ENCODE measurements around the gene CYBC1. TPM values are rescaled to one million over a fixed set of nuclear protein-coding genes. Genes with fewer than 3 reads are reported as not detected.

Gene CYBC1
- total RNA-seq, 1 experiment from 2014 or later: 174 TPM

- BruUV-seq (replicated peaks): no TSS peak
- H3K36me3 ChIP-seq (ENCODE audit: control insufficient read depth, insufficient read depth, low read length): no peaks in the 10 kb centered on the region; the same call in 1 of the 2 replicates
- peak overlapping the region; percentile 78 for H3K27ac ChIP-seq (ENCODE audit: low read length)
- ATAC-seq (no peak), DNase-seq (ENCODE audit: low read depth, low spot score) (no peak)
- TF ChIP-seq POLR2AphosphoS5 (IDR thresholded peaks at IDR 0.05; ENCODE audit: low read depth, low read length) (no peak), CTCF (IDR thresholded peaks at IDR 0.05) (no peak), REST (IDR thresholded peaks at IDR 0.05; ENCODE audit: insufficient read depth in 1 of 2, low read depth in 2 of 2, low read length in 1 of 2) (no peak), TCF7L2 (IDR thresholded peaks at IDR 0.05; ENCODE audit: low read depth, low read length) (no peak), SIN3A (IDR thresholded peaks at IDR 0.05; ENCODE audit: borderline replicate concordance, insufficient read depth, low read depth, low read length) (no peak)
- peak overlapping the region; percentile 79 to 98 for H3K4me3 ChIP-seq (ENCODE audit: low read depth in 2 of 2, low read length in 2 of 2)
- ChIA-PET CTCF (no interaction called here), POLR2A (no interaction called here)
- H3K9me3 ChIP-seq (ENCODE audit: control insufficient read depth, insufficient read depth, low read depth, low read length): no peaks in the 10 kb centered on the region
- intact Hi-C loops (cut with micrococcal nuclease; ENCODE audit: unreplicated experiment) (no loop called here), in situ Hi-C loops (cut with HindIII; ENCODE audit: low pct_unique_long_range_greater_than_20kb, low sequenced_read_pairs) (no loop called here)
- H3K4me1 ChIP-seq (ENCODE audit: control insufficient read depth, insufficient read depth, low read length): peaks cover 21% of the 10 kb centered on the region
- H3K27me3 ChIP-seq (ENCODE audit: control insufficient read depth, insufficient read depth, low read length): no peaks in the 10 kb centered on the region
These were observed 1.2 kb downstream of the CYBC1 start for GRCh38 chr17:82449131-82449882.

GRCh38 chr17:82447876-82448275 is 2.7 kb downstream of the CYBC1 start:
- Histone ChIP-seq H3K36me3 (ENCODE audit: control insufficient read depth, insufficient read depth, low read length) (no peaks in the 10 kb centered on the region; the same call in 1 of the 2 replicates), H3K4me1 (ENCODE audit: control insufficient read depth, insufficient read depth, low read length) (peaks cover 21% of the 10 kb centered on the region), H3K9me3 (ENCODE audit: control insufficient read depth, insufficient read depth, low read depth, low read length) (no peaks in the 10 kb centered on the region), H3K27ac (ENCODE audit: low read length) (no peak overlapping the region), H3K4me3 (ENCODE audit: low read depth in 2 of 2, low read length in 2 of 2) (no peak overlapping the region), H3K27me3 (ENCODE audit: control insufficient read depth, insufficient read depth, low read length) (no peaks in the 10 kb centered on the region)
- ATAC-seq (no peak), DNase-seq (ENCODE audit: low read depth, low spot score) (no peak)
- intact Hi-C loops (cut with micrococcal nuclease; ENCODE audit: unreplicated experiment): no loop called here
- in situ Hi-C loops (cut with HindIII; ENCODE audit: low pct_unique_long_range_greater_than_20kb, low sequenced_read_pairs): no loop called here
- no TSS peak for BruUV-seq (replicated peaks)
- no peak for TF ChIP-seq TCF7L2 (IDR thresholded peaks at IDR 0.05; ENCODE audit: low read depth, low read length)
- no peak for TF ChIP-seq SIN3A (IDR thresholded peaks at IDR 0.05; ENCODE audit: borderline replicate concordance, insufficient read depth, low read depth, low read length)
- ChIA-PET POLR2A (no interaction called here), CTCF (no interaction called here)

GRCh38 chr17:82446649-82447048 is 3.9 kb downstream of the CYBC1 start:
- no peak overlapping the region for H3K27ac ChIP-seq (ENCODE audit: low read length)
- H3K9me3 ChIP-seq (ENCODE audit: control insufficient read depth, insufficient read depth, low read depth, low read length): no peaks in the 10 kb centered on the region
- DNase-seq (ENCODE audit: low read depth, low spot score) (no peak), ATAC-seq (no peak)
- no peaks in the 10 kb centered on the region for H3K27me3 ChIP-seq (ENCODE audit: control insufficient read depth, insufficient read depth, low read length)
- ChIA-PET POLR2A (no interaction called here), CTCF (interaction anchor here (0.6 kb wide), 1 partner anchor 100 kb away, joined by 6 read pairs; no protein-coding TSS in a partner anchor)
- no peak overlapping the region for H3K4me3 ChIP-seq (ENCODE audit: low read depth in 2 of 2, low read length in 2 of 2)
- intact Hi-C loops (cut with micrococcal nuclease; ENCODE audit: unreplicated experiment) (no loop called here), in situ Hi-C loops (cut with HindIII; ENCODE audit: low pct_unique_long_range_greater_than_20kb, low sequenced_read_pairs) (no loop called here)
- H3K4me1 ChIP-seq (ENCODE audit: control insufficient read depth, insufficient read depth, low read length): peaks cover 25% of the 10 kb centered on the region
- BruUV-seq (replicated peaks): no TSS peak
- TF ChIP-seq REST (IDR thresholded peaks at IDR 0.05; ENCODE audit: insufficient read depth in 1 of 2, low read depth in 2 of 2, low read length in 1 of 2) (no peak), POLR2AphosphoS5 (IDR thresholded peaks at IDR 0.05; ENCODE audit: low read depth, low read length) (no peak)
- H3K36me3 ChIP-seq (ENCODE audit: control insufficient read depth, insufficient read depth, low read length): no peaks in the 10 kb centered on the region; the same call in 1 of the 2 replicates

All from Panc1 (cell line).